GM19025 (cell line): ENCODE data around the gene RGPD6.
"Not testable (repeated sequence)": the region's sequence is repeated elsewhere in the genome, so short reads cannot be mapped to it uniquely, and the experiment has no call there.

Source experiments
- ATAC-seq: cut with Tn5 transposase; IDR thresholded peaks from one replicate; pipeline ENCODE4 v1.9.1; 2021; ENCODE audit warnings: mild to moderate bottlenecking, low read depth, moderate library complexity; ENCODE audit not compliant: unreplicated experiment

The RGPD6 gene

GRCh38 chr2:110482697-110483096 is 94.3 kb downstream of the RGPD6 start:
- ATAC-seq: not testable (repeated sequence)

- ATAC-seq: not testable (repeated sequence)
Observed at GRCh38 chr2:110481200-110481599, 95.8 kb downstream of the RGPD6 start.

- not testable (repeated sequence) for ATAC-seq
Observed at GRCh38 chr2:110480084-110480483, 96.9 kb downstream of the RGPD6 start.

- ATAC-seq: not testable (repeated sequence)
Observed at GRCh38 chr2:110477370-110477769, 99.7 kb downstream of the RGPD6 start.

- not testable (repeated sequence) for ATAC-seq
Observed at GRCh38 chr2:110476952-110477351, 100.1 kb downstream of the RGPD6 start.

- ATAC-seq: not testable (repeated sequence)
Observed at GRCh38 chr2:110475627-110476359, 101.2 kb downstream of the RGPD6 start.

- ATAC-seq: peak; percentile 97
Observed at GRCh38 chr2:110474898-110475297, 102.1 kb downstream of the RGPD6 start.

GRCh38 chr2:110473059-110473358 is 104.0 kb downstream of the RGPD6 start:
- ATAC-seq: not testable (repeated sequence)

GRCh38 chr2:110472171-110473058 is 104.6 kb downstream of the RGPD6 start, which contains the start of gene LIMS4:
TSS of gene LIMS4 (minus strand) at chr2:110472816. CDS start at chr2:110472778, 38 bp downstream.
- ATAC-seq: not testable (repeated sequence)

GRCh38 chr2:110468921-110469320 is 108.1 kb downstream of the RGPD6 start:
- ATAC-seq: not testable (repeated sequence)

GRCh38 chr2:110465312-110465711 is 111.7 kb downstream of the RGPD6 start:
- ATAC-seq: peak; percentile 83
